Naive thymus-derived CD8-positive, alpha-beta T cell (primary cell): ENCODE results near the gene ISG20L2. TPM values are rescaled to one million over a fixed set of nuclear protein-coding genes. Genes with fewer than 3 reads are reported as not detected.

Source experiments
- ATAC-seq, 2 donors: fragments of 150-1000 bp; cut with Tn5 transposase in 1 of 2; sonication (Bioruptor Pico), chemical (Tn5 transposase) in 1 of 2; 1 replicate in 1 of 2; 2 replicates in 1 of 2; pipeline ENCODE4 v1.10.0; 2021; ENCODE audit warnings: mild to moderate bottlenecking in 2 of 2, moderate library complexity in 2 of 2
- POLR2A ChIA-PET: fragments of 350-600 bp; sonication (Branson Sonifier 250); formaldehyde crosslinking; loops from one replicate; lab custom pipeline; 2021; ENCODE audit warnings: antibody characterized with exemption; lab: Charles Lee
- DNase-seq, 10 donors: peaks; one replicate each; pipeline versions ENCODE4 v3.0.0 to v3.0.0-alpha.2; 2020 to 2022
- H3K27ac Mint-ChIP-seq, 10 donors: one replicate each; pipeline ENCODE4 v1.8.0; 2020 to 2022; ENCODE audit warnings: mild to moderate bottlenecking in 10 of 10, mixed read lengths in 10 of 10, moderate library complexity in 4 of 10, inconsistent platforms in 1 of 10
- H3K27me3 Mint-ChIP-seq, 5 donors: one replicate each; pipeline ENCODE4 v1.8.0; 2021 to 2022; ENCODE audit warnings: mixed read lengths in 5 of 5
- H3K36me3 Mint-ChIP-seq, 3 donors: one replicate each; pipeline ENCODE4 v1.8.0; 2020 to 2022; ENCODE audit warnings: mixed read lengths in 3 of 3, mild to moderate bottlenecking in 2 of 3, inconsistent platforms in 1 of 3
- H3K4me1 Mint-ChIP-seq, 4 donors: one replicate each; pipeline ENCODE4 v1.8.0; 2021 to 2022; ENCODE audit warnings: mixed read lengths in 4 of 4
- H3K4me3 Mint-ChIP-seq, 10 donors: one replicate each; pipeline ENCODE4 v1.8.0; 2020 to 2022; ENCODE audit warnings: mild to moderate bottlenecking in 10 of 10, mixed read lengths in 10 of 10, moderate library complexity in 6 of 10, inconsistent platforms in 1 of 10
- H3K9me3 Mint-ChIP-seq, 9 donors: one replicate each; pipeline ENCODE4 v1.8.0; 2020 to 2022; ENCODE audit warnings: mixed read lengths in 9 of 9, mild to moderate bottlenecking in 3 of 9, inconsistent platforms in 1 of 9, moderate library complexity in 1 of 9
- polyA plus RNA-seq, 3 donors: library from polyadenylated mRNA; unstranded; fragments of 300-500 nt; fragmentation: Illumina TruSeq; gene quantifications; one replicate each; pipeline ENCODE4 v1.2.3, GENCODE V29; 2021
- total RNA-seq, 8 experiments: library from RNA in 2 of 8; stranded (reverse) in 2 of 8; gene quantifications; one replicate each; pipeline ENCODE4 v1.2.3 and lab custom pipeline; 2021 to 2026

Gene ISG20L2
- total and polyA plus RNA-seq, 5 experiments from 2014 or later, result 20.0 to 50.3 (median 23.4) TPM

- DNase-seq (no peak), ATAC-seq (no peak)
- no peaks in the 10 kb centered on the region for H3K9me3 Mint-ChIP-seq
- POLR2A ChIA-PET, result interaction anchor here (0.6 to 4.8 kb wide), 3 partner anchors 10 to 23 kb away, joined by 3 to 33 read pairs (median 3); partner anchors contain the start of genes ISG20L2 and METTL25B
- peak overlapping the region in 4 of 10 donors; percentile 25 to 89 (median 60) for H3K27ac Mint-ChIP-seq
- H3K4me1 Mint-ChIP-seq, result peaks cover 17 to 51% (median 39%) of the 10 kb centered on the region in 4 donors
- H3K27me3 Mint-ChIP-seq, result peaks cover 0 to 26% (median 19%) of the 10 kb centered on the region in 5 donors
- H3K4me3 Mint-ChIP-seq, result peak overlapping the region; percentile 22 to 98 (median 52)
- no peaks in the 10 kb centered on the region for H3K36me3 Mint-ChIP-seq
Observed at GRCh38 chr1:156704166-156704711, 24.3 kb downstream of the ISG20L2 start.

GRCh38 chr1:156703741-156704140 lies 24.8 kb downstream of the ISG20L2 start:
- no peak for ATAC-seq
- no peaks in the 10 kb centered on the region for H3K9me3 Mint-ChIP-seq
- POLR2A ChIA-PET, result interaction anchor here (4.8 kb wide), 1 partner anchor 24 kb away, joined by 33 read pairs; the partner anchor contains the start of genes ISG20L2 and METTL25B
- peaks cover 0 to 1% (median 0%) of the 10 kb centered on the region in 3 donors for H3K36me3 Mint-ChIP-seq
- no peak for DNase-seq
- peaks cover 4 to 31% (median 24%) of the 10 kb centered on the region in 5 donors for H3K27me3 Mint-ChIP-seq
- peaks cover 19 to 51% (median 40%) of the 10 kb centered on the region in 4 donors for H3K4me1 Mint-ChIP-seq
- H3K27ac Mint-ChIP-seq, result no peak overlapping the region
- H3K4me3 Mint-ChIP-seq, result peak overlapping the region in 9 of 10 donors; percentile 2 to 98 (median 33)

- Mint-ChIP-seq H3K4me3 (peak overlapping the region in 1 of 10 donors; percentile 34), H3K9me3 (no peaks in the 10 kb centered on the region), H3K27ac (no peak overlapping the region), H3K4me1 (peaks cover 19 to 51% (median 40%) of the 10 kb centered on the region in 4 donors), H3K27me3 (peaks cover 7 to 35% (median 25%) of the 10 kb centered on the region in 5 donors), H3K36me3 (peaks cover 0 to 1% (median 0%) of the 10 kb centered on the region in 3 donors)
- DNase-seq (no peak), ATAC-seq (no peak)
- POLR2A ChIA-PET, result interaction anchor here (4.8 kb wide), 1 partner anchor 24 kb away, joined by 33 read pairs; the partner anchor contains the start of genes ISG20L2 and METTL25B
Observed at GRCh38 chr1:156703336-156703735, 25.2 kb downstream of the ISG20L2 start.

- ATAC-seq, result peak; percentile 50 to 88
- Mint-ChIP-seq H3K27ac (peak overlapping the region in 5 of 10 donors; percentile 14 to 82 (median 69)), H3K9me3 (no peaks in the 10 kb centered on the region), H3K27me3 (peaks cover 11 to 57% (median 41%) of the 10 kb centered on the region in 5 donors), H3K36me3 (peaks cover 0 to 1% (median 0%) of the 10 kb centered on the region in 3 donors), H3K4me1 (peaks cover 11 to 32% (median 25%) of the 10 kb centered on the region in 4 donors), H3K4me3 (peak overlapping the region in 2 of 10 donors; percentile 44 to 58)
- POLR2A ChIA-PET, result interaction anchor here (0.6 to 0.7 kb wide), 2 partner anchors 73 to 117 kb away, joined by 3 to 6 read pairs; no protein-coding TSS in a partner anchor
- DNase-seq, result peak in 6 of 10 donors; percentile 16 to 56 (median 46)
Observed at GRCh38 chr1:156700736-156701531, 27.6 kb downstream of the ISG20L2 start.

DNA sequence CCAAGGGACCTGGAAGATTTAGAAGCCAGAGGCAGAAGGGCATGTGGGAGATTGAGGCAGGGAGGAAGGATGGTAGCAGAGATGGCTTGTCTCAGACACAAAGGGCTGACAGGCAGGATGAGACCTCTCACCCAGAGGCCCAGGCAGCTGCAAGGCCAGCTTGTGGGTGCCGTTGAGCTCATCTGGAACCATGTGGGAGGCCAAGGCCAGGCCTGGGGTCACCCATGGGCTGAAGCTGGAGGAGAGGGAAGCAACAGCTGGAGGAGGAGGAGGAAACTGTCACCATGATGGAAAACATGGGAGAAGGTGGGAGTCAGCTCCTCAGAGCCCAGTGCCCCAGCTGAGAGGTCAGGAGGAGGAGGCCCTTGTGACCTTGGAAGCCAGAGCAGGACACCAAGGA lies 29.6 kb downstream of the ISG20L2 start:
- H3K27me3 Mint-ChIP-seq, result peaks cover 13 to 58% (median 41%) of the 10 kb centered on the region in 5 donors
- ATAC-seq (no peak), DNase-seq (no peak)
- H3K4me3 Mint-ChIP-seq, result no peak overlapping the region
- POLR2A ChIA-PET, result no interaction called here
- peaks cover 4 to 21% (median 12%) of the 10 kb centered on the region in 4 donors for H3K4me1 Mint-ChIP-seq
- no peaks in the 10 kb centered on the region for H3K9me3 Mint-ChIP-seq
- peaks cover 0 to 1% (median 0%) of the 10 kb centered on the region in 3 donors for H3K36me3 Mint-ChIP-seq
- H3K27ac Mint-ChIP-seq, result peak overlapping the region in 1 of 10 donors; percentile 75

- peaks cover 17 to 64% (median 42%) of the 10 kb centered on the region in 5 donors for H3K27me3 Mint-ChIP-seq
- H3K9me3 Mint-ChIP-seq, result no peaks in the 10 kb centered on the region
- peaks cover 0 to 1% (median 0%) of the 10 kb centered on the region in 3 donors for H3K36me3 Mint-ChIP-seq
- DNase-seq (no peak), ATAC-seq (no peak)
- POLR2A ChIA-PET, result no interaction called here
- H3K27ac Mint-ChIP-seq, result no peak overlapping the region
- no peak overlapping the region for H3K4me3 Mint-ChIP-seq
- H3K4me1 Mint-ChIP-seq, result peaks cover 8 to 34% (median 20%) of the 10 kb centered on the region in 4 donors
Observed at GRCh38 chr1:156697481-156697880, 31.1 kb downstream of the ISG20L2 start.

- Mint-ChIP-seq H3K4me3 (no peak overlapping the region), H3K27ac (peak overlapping the region in 1 of 10 donors; percentile 84), H3K9me3 (no peaks in the 10 kb centered on the region), H3K27me3 (peaks cover 22 to 71% (median 49%) of the 10 kb centered on the region in 5 donors), H3K4me1 (peaks cover 14 to 41% (median 27%) of the 10 kb centered on the region in 4 donors), H3K36me3 (peaks cover 0 to 1% (median 0%) of the 10 kb centered on the region in 3 donors)
- ATAC-seq, result no peak
- peak in 1 of 10 donors; percentile 35 for DNase-seq
- POLR2A ChIA-PET, result no interaction called here
Observed at GRCh38 chr1:156696755-156697154, 31.8 kb downstream of the ISG20L2 start.

DNA sequence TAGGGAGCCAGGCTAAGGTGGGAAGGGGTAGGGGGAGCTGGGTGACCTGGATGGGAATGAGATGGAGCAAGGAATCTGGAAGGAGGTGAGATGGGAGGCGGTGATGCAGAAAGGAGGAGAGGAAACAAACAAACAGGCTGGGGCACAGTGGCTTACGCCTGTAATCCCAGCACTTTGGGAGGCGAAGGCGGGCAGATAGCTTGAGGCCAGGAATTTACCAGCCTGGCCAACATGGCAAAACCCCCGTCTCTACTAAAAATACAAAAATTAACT lies 33.9 kb downstream of the ISG20L2 start:
- ATAC-seq, result no peak
- peaks cover 0 to 1% (median 0%) of the 10 kb centered on the region in 3 donors for H3K36me3 Mint-ChIP-seq
- peak in 1 of 10 donors; percentile 41 for DNase-seq
- H3K9me3 Mint-ChIP-seq, result no peaks in the 10 kb centered on the region
- H3K27ac Mint-ChIP-seq, result peak overlapping the region in 3 of 10 donors; percentile 20 to 74 (median 59)
- peaks cover 13 to 28% (median 23%) of the 10 kb centered on the region in 4 donors for H3K4me1 Mint-ChIP-seq
- peaks cover 27 to 82% (median 62%) of the 10 kb centered on the region in 5 donors for H3K27me3 Mint-ChIP-seq
- no peak overlapping the region for H3K4me3 Mint-ChIP-seq
- POLR2A ChIA-PET, result interaction anchor here (0.6 kb wide), 1 partner anchor 76 kb away, joined by 4 read pairs; no protein-coding TSS in a partner anchor

DNA sequence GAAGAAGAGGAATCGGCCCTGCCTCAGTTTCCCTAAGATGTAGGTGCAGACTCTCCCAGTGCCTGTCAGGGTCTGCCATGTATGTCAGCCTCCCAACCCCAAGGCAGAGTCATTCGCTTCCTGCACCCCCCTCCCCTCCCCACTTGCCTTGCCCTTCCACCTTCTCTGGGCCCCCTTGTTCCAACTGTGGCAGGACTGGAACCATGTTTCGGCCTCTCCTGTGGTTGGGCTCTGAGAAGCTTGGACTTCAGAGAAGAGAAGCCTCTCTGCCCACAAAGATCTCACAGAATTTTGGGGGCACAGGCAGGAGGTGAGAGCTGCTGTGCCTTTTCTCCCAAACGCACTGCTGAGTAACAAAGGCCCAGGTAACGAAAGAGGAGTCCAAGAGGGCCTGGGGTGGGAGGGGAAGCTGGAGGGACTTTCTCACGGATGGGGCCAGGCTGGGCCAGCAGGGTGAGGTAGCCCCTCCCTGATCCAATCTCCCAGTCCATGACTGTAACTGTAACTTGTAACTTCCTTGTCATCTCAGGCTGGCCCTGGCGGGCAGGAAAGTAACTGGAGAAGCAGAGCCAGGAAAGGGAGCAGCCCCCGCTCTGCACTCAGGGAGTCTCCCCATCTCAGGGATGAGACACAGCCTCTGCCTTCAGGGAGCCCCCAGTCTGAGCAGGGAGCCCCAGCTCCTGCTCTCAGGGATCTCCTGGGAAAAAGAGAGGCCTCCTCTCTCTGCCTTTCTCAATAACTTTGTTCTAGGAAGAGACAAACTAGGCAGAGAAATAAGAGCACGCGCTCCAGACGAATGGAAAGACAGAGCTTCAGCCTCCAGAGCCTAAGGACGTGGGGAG lies 34.5 kb downstream of the ISG20L2 start:
- POLR2A ChIA-PET, result no interaction called here
- ATAC-seq (no peak), DNase-seq (peak in 1 of 10 donors; percentile 50)
- Mint-ChIP-seq H3K27me3 (peaks cover 28 to 82% (median 64%) of the 10 kb centered on the region in 5 donors), H3K4me1 (peaks cover 19 to 30% (median 25%) of the 10 kb centered on the region in 4 donors), H3K9me3 (no peaks in the 10 kb centered on the region), H3K4me3 (peak overlapping the region in 1 of 10 donors; percentile 15), H3K27ac (peak overlapping the region in 3 of 10 donors; percentile 20 to 74 (median 59)), H3K36me3 (peaks cover 0 to 1% (median 0%) of the 10 kb centered on the region in 3 donors)

DNA sequence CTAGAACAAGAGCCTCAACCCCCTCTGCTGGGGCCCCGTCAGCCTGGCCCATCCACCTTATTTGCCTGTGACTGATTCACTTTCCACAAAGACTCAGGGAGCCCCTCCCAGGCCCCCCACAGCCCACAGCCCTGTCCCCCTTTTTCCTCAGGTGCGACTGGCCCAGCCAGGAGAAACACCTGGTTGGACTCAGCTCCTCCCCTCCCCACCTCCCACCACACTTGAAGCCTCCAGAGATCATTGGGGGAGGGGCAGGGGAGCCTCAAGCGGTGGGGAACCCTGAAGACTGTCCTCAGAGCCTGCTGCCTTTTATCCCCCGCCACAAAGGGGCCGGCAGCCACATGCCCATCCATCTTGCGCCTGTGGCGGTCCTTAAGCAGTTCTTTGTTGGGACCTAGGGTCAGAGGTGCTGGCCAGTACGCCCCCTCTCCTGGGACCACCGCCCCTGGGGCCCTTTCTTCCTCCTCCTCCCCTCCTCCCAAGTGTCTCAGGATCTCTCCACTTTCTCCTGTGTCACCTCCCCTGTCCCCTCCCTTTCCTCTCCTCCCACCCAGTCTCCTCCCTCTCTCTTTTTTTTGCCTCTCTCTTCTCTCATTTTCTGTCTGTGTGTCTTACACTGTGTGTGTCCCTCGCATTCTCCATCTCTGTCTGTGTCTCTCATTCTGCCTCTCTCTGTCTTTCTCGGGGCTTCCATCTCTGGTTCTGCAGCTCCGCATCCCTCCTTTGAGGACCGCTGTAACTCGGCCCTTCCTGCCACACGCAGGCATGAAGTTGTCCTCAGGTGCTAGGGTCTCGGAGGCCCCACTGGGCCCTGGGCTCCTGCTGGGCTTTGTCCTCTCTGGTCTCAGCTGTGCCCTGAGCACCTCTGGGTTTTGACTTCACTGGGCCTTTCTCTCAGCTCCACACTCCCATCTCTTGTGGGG lies 35.4 kb downstream of the ISG20L2 start:
- Mint-ChIP-seq H3K27ac (peak overlapping the region in 3 of 10 donors; percentile 25 to 72 (median 63)), H3K36me3 (no peaks in the 10 kb centered on the region), H3K27me3 (peaks cover 28 to 75% (median 57%) of the 10 kb centered on the region in 5 donors), H3K4me1 (peaks cover 19 to 32% (median 25%) of the 10 kb centered on the region in 4 donors), H3K4me3 (peak overlapping the region in 3 of 10 donors; percentile 15 to 64 (median 36)), H3K9me3 (no peaks in the 10 kb centered on the region)
- peak in 5 of 10 donors; percentile 12 to 60 (median 21) for DNase-seq
- ATAC-seq, result peak in 1 of 2 donors; percentile 15
- POLR2A ChIA-PET, result no interaction called here
